Loucy (cell line): ENCODE measurements around the gene CCR5AS.

Experiments used
- H2AFZ ChIP-seq: fragments of 200-600 bp; sonication (generic); 2 replicates; pipeline ENCODE4 v1.6.0; 2016; ENCODE audit warnings: antibody characterized with exemption, mild to moderate bottlenecking, low read length, moderate library complexity
- H3F3A ChIP-seq: fragments of 200-600 bp; 2 replicates; pipeline ENCODE4 v1.6.0; 2016; ENCODE audit warnings: antibody characterized with exemption, low read depth, mild to moderate bottlenecking
- H3K27me3 ChIP-seq: fragments of 200-600 bp; sonication (generic); 2 replicates; pipeline ENCODE4 v1.6.1; 2014; ENCODE audit warnings: low read length, mild to moderate bottlenecking; ENCODE audit not compliant: insufficient read depth, poor library complexity, severe bottlenecking
- H3K36me3 ChIP-seq: fragments of 200-600 bp; sonication (generic); 2 replicates; pipeline ENCODE4 v1.6.1; 2016; ENCODE audit warnings: low read length; ENCODE audit not compliant: insufficient read depth
- H3K4me1 ChIP-seq: fragments of 200-600 bp; sonication (generic); 2 replicates; pipeline ENCODE4 v1.5.1; 2014; ENCODE audit warnings: low read length, mild to moderate bottlenecking; ENCODE audit not compliant: insufficient read depth, poor library complexity, severe bottlenecking
- H3K4me2 ChIP-seq: fragments of 200-600 bp; sonication (generic); 2 replicates; pipeline ENCODE4 v1.6.0; 2014; ENCODE audit warnings: antibody characterized with exemption, low read length, low read depth, mild to moderate bottlenecking; ENCODE audit not compliant: poor library complexity, severe bottlenecking
- H3K4me3 ChIP-seq: fragments of 200-600 bp; sonication (generic); 2 replicates; pipeline ENCODE4 v1.5.1; 2014; ENCODE audit warnings: low read length, mild to moderate bottlenecking, mixed read lengths; ENCODE audit not compliant: poor library complexity, severe bottlenecking
- H3K79me2 ChIP-seq: fragments of 200-600 bp; sonication (generic); 2 replicates; pipeline ENCODE4 v1.6.1; 2014; ENCODE audit warnings: low read length; ENCODE audit not compliant: insufficient read depth
- H3K9ac ChIP-seq: fragments of 200-600 bp; sonication (generic); 2 replicates; pipeline ENCODE4 v1.6.0; 2014; ENCODE audit warnings: mild to moderate bottlenecking, low read depth, low read length, moderate library complexity; ENCODE audit not compliant: poor library complexity, severe bottlenecking
- H3K9me2 ChIP-seq: fragments of 200-600 bp; sonication (generic); replicated peaks from 2 replicates; pipeline ENCODE4 v1.6.1; 2016; ENCODE audit warnings: low read depth, low read length, mixed read lengths
- H3K9me3 ChIP-seq: fragments of 200-600 bp; sonication (generic); 2 replicates; pipeline ENCODE4 v1.6.1; 2014; ENCODE audit warnings: mild to moderate bottlenecking, antibody characterized with exemption, low read length, low read depth; ENCODE audit not compliant: insufficient read depth
- H4K20me1 ChIP-seq: fragments of 200-600 bp; sonication (generic); 2 replicates; pipeline ENCODE4 v1.6.0; 2014; ENCODE audit warnings: antibody characterized with exemption, low read length, mild to moderate bottlenecking; ENCODE audit not compliant: insufficient read depth, poor library complexity, severe bottlenecking
- CTCF ChIP-seq: fragments of 200-600 bp; sonication (generic); conservative IDR thresholded peaks from 2 replicates; pipeline ENCODE4 v1.5.1; 2014; ENCODE audit warnings: mild to moderate bottlenecking, antibody characterized with exemption, low read length
- EZH2phosphoT487 ChIP-seq: fragments of 200-600 bp; IDR thresholded peaks from 2 replicates; pipeline ENCODE4 v1.6.1; 2018; ENCODE audit warnings: antibody characterized with exemption, mild to moderate bottlenecking, moderate library complexity, borderline replicate concordance

Gene CCR5AS

GRCh38 chr3:46454606-46455005 is 47.7 kb upstream of the CCR5AS start:
- no peaks in the 10 kb centered on the region for H4K20me1 ChIP-seq
- H3K9me2 ChIP-seq: no peaks in the 10 kb centered on the region
- no peak overlapping the region for H3K4me3 ChIP-seq
- no peak overlapping the region for H2AFZ ChIP-seq
- no peaks in the 10 kb centered on the region for H3F3A ChIP-seq
- H3K4me1 ChIP-seq: peaks cover 10% of the 10 kb centered on the region
- TF ChIP-seq CTCF (no peak), EZH2phosphoT487 (no peak)
- H3K4me2 ChIP-seq: no peak overlapping the region
- H3K27me3 ChIP-seq: no peaks in the 10 kb centered on the region
- H3K36me3 ChIP-seq: no peaks in the 10 kb centered on the region
- no peaks in the 10 kb centered on the region for H3K79me2 ChIP-seq
- H3K9ac ChIP-seq: no peak overlapping the region
- H3K9me3 ChIP-seq: no peaks in the 10 kb centered on the region

GRCh38 chr3:46454209-46454595 is 47.3 kb upstream of the CCR5AS start:
- Histone ChIP-seq H3K36me3 (no peaks in the 10 kb centered on the region), H3K4me1 (peaks cover 10% of the 10 kb centered on the region), H3K4me2 (peak overlapping the region; percentile 20), H2AFZ (no peak overlapping the region), H3K9me2 (no peaks in the 10 kb centered on the region), H3K9ac (no peak overlapping the region), H3K4me3 (no peak overlapping the region), H3F3A (no peaks in the 10 kb centered on the region), H4K20me1 (no peaks in the 10 kb centered on the region), H3K9me3 (no peaks in the 10 kb centered on the region), H3K79me2 (no peaks in the 10 kb centered on the region), H3K27me3 (no peaks in the 10 kb centered on the region)
- TF ChIP-seq CTCF (no peak), EZH2phosphoT487 (no peak)

DNA sequence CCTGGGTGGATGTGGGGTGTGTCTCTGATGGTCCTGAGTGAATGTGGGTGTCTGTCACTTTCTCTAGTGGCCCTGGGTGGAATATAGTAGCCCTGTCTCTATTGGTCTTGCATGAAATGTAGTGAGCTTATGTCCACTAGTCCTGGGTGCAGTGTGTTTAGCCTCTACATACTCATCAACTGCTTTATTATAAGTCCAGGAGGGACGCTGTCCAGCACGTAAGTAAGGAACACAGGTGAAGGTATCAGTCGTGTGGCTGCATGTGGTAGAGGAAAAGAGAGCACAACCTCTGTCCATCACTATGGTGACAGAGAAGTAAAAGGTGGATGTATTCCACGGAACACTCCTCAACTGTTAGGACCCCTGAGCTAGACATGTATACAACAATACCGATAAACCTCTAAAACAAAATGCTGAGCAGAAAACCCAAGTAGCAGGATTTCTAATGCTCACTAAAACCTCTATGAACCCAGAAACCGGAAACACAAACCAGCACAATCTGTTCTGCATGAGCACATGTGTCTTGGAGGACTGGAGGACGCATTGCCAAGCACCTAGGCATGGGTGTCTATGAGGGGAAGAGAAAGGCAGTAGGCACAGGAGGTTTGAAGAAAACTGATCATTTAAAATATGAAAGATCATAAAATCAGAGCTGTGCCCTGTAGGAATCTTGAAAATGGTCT is 46.8 kb upstream of the CCR5AS start:
- Histone ChIP-seq H3K9me2 (no peaks in the 10 kb centered on the region), H3K4me1 (peaks cover 10% of the 10 kb centered on the region), H3K27me3 (no peaks in the 10 kb centered on the region), H3K4me3 (no peak overlapping the region), H3F3A (no peaks in the 10 kb centered on the region), H3K9ac (no peak overlapping the region), H2AFZ (no peak overlapping the region), H3K79me2 (no peaks in the 10 kb centered on the region), H3K9me3 (no peaks in the 10 kb centered on the region), H3K36me3 (no peaks in the 10 kb centered on the region), H4K20me1 (no peaks in the 10 kb centered on the region), H3K4me2 (peak overlapping the region; percentile 20)
- no peak for TF ChIP-seq EZH2phosphoT487
- no peak for TF ChIP-seq CTCF
